ENCODE data around the gene FAM168A. TPM values are rescaled to one million over a fixed set of nuclear protein-coding genes. Genes with fewer than 3 reads are reported as not detected.

Gene FAM168A
- total RNA-seq, 4 donors from 2014 or later: 17.9 to 33.2 (median 24.7) TPM

DNA sequence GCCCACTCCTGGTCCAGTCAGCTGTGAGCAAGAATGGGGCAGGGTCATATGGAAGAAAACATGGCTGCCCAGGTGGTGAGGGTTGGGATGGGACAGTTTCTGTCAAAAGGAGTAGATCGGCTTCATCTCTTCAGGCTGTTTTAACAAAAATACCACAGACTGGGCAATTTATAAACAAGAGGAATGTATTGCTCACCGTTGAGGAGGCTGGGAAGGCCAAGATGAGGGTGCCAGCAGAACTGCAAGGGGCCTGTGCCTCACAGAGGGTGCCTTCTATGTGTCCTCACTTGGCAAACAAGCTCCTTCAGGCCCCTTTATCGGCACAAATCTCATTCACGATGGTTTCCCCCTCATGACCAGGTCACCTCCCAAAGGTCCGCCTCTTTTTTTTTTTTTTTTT, 239.8 kb downstream of the FAM168A start:
- TF ChIP-seq, protein P1, sequence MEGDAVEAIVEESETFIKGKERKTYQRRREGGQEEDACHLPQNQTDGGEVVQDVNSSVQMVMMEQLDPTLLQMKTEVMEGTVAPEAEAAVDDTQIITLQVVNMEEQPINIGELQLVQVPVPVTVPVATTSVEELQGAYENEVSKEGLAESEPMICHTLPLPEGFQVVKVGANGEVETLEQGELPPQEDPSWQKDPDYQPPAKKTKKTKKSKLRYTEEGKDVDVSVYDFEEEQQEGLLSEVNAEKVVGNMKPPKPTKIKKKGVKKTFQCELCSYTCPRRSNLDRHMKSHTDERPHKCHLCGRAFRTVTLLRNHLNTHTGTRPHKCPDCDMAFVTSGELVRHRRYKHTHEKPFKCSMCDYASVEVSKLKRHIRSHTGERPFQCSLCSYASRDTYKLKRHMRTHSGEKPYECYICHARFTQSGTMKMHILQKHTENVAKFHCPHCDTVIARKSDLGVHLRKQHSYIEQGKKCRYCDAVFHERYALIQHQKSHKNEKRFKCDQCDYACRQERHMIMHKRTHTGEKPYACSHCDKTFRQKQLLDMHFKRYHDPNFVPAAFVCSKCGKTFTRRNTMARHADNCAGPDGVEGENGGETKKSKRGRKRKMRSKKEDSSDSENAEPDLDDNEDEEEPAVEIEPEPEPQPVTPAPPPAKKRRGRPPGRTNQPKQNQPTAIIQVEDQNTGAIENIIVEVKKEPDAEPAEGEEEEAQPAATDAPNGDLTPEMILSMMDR (IDR thresholded peaks at IDR 0.05; ENCODE audit: low read depth): no peak

DNA sequence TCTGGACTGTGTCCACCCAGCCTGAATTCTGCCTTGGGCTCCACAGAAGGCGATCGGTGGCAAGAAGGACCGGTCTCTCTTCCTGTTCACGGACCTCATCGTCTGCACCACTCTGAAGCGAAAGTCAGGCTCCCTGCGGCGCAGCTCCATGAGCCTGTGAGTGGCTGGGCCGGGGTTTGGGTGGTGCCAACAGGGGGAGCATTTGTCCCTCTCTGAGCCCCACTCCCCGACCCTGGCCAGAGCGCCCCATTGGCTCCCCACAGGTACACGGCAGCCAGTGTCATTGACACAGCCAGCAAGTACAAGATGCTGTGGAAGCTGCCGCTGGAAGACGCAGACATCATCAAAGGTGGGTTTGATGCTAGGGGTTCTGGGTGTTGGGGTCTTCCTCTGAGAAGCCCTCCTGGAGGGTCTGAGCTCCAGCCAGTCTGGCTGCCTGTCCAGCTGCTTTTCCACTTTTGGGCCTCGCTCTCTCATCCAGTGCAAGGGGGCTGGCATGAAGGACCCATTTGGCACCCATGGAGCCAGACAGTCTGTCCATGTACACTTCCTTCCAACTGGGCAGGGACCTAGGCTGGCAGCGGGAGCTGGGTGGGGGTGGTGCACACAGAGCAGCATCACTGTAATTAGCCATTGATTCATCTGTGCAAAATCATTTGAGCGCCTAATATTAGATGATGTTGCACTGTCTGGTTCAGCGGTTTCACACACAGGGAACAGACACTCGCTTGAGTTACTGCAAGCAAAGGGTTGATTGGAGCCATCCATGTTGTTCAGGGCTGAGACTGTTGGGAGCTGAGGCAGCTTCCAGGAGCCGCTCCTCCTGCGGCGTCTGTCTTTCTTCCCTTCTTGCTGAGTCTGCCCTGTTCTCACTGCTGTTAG, 240.7 kb downstream of the FAM168A start:
- TF ChIP-seq, protein P1 (IDR thresholded peaks at IDR 0.05; ENCODE audit: low read depth): no peak

DNA sequence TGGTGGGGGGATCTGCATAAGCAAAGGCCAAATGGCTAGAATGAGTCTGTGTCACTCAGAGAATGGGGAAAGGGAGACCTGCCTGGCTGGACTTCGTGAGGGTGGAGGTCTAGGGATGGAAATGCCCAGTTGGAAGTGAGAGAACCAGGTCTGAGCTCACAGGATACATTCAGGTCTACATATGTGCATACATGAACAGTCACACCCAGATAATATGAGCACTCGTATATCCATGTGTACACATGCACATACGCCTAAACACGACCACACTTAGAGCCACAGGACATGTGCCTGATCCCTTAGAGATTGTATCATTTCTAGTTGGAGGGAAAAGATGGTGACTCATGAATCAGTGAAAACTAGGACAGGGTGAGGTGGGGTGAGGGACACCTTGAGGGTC, 242.8 kb downstream of the FAM168A start:
- TF ChIP-seq, protein P1 (IDR thresholded peaks at IDR 0.05; ENCODE audit: low read depth): no peak

DNA sequence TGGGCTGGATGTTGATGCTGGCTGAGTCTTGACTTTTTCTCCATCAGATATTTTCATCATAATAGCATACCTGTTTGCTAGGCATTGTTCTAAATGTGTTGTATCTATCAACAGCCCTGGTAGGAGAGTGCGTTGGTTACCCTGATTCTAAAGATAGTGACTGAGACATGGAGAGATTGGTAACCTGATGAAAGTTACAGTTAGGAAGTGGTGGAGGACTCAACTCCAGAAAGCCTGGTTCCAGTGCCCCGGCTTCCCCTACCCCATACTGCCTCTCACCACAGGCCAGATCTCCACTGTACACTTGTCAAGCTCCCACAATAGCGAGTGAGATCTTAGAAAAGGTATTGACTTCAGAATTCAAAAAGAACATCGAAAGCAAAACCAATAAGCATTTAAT, 244.5 kb downstream of the FAM168A start:
- TF ChIP-seq, protein P1 (IDR thresholded peaks at IDR 0.05; ENCODE audit: low read depth): no peak

DNA sequence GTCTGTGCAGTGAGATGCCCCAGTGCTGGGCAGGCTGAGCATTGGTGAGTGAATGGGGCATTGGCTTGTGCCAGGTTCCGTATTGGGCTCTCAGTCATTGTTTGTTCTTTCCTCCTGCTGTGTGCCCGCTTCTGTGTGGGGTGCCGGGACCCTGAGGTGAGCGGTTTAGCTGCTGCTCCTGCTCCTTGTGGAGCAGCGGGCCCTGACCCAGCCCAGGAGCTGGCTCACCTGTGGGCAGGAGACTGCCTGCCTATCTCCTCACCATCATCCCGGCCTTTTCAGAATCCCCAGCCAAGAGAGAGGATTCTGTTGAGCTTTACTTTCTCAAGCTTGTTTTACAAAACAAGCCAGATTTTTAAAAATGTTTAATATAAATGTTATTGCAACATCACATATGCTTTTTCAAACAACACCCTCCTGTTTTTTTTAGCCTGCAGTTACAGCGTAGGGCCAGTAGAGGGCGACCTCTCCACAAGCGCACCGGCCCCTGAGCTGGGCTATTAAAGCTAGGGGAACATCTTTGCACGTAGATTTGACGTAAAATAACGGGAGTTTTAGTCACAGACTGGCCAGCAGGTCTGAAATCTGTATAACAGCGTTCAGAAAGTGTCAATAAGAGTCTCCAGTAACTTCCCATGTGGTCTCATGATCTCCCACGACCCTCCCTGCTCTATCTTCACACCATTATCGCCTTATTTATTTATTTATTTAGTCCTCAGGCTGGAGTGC, 246.8 kb downstream of the FAM168A start:
- TF ChIP-seq, protein P1 (IDR thresholded peaks at IDR 0.05; ENCODE audit: low read depth): no peak

Small RNAs within 50 kb of the gene (small RNA-seq; reads per million reads assigned to genes)
- gene AP000763.2 (not detected), gene HMGN2P38 (not detected)

Other genes with a start within 250 kb of the FAM168A start
- 1 to 10 TPM; 3.1 to 5.1 (median 4.0) TPM for gene RELT, start 221.7 kb downstream of the FAM168A start, total RNA-seq
- 1 to 10 TPM in 1 of 4 donors, under 1 TPM in 1, not detected in 2; 0.88 to 1.7 TPM for gene PLEKHB1, start 48.5 kb upstream of the FAM168A start, total RNA-seq
- 100 to 1,000 TPM in 3 of 4 donors, 10 to 100 TPM in 1; 96.9 to 145 (median 118) TPM for gene RAB6A, start 163.0 kb upstream of the FAM168A start, total RNA-seq
- gene MRPL48, start 189.8 kb upstream of the FAM168A start, total RNA-seq: 10 to 100 TPM in 3 of 4 donors, 1 to 10 TPM in 1; 8.2 to 12.4 (median 10.6) TPM